Type B pancreatic cell (in vitro differentiated cells): ENCODE data around the gene VSIG2. TPM values are rescaled to one million over a fixed set of nuclear protein-coding genes. Genes with fewer than 3 reads are reported as not detected.

Experiments
- DNase-seq: peaks from one replicate; pipeline ENCODE4 v3.0.0; 2021; ENCODE audit warnings: mixed read lengths; ENCODE audit not compliant: unreplicated experiment; ENCODE audit errors: extremely low spot score
- H3K27ac Mint-ChIP-seq: 2 replicates; pipeline ENCODE4 v1.8.0; 2021; ENCODE audit warnings: mild to moderate bottlenecking, mixed read lengths
- H3K27me3 Mint-ChIP-seq: 2 replicates; pipeline ENCODE4 v1.8.0; 2021; ENCODE audit warnings: mixed read lengths
- H3K36me3 Mint-ChIP-seq: 2 replicates; pipeline ENCODE4 v1.8.0; 2021; ENCODE audit warnings: mixed read lengths
- H3K4me1 Mint-ChIP-seq: one replicate; pipeline ENCODE4 v1.8.0; 2021; ENCODE audit warnings: mixed read lengths; ENCODE audit not compliant: unreplicated experiment
- H3K4me3 Mint-ChIP-seq: 2 replicates; pipeline ENCODE4 v1.8.0; 2021; ENCODE audit warnings: mild to moderate bottlenecking, mixed read lengths
- H3K9me3 Mint-ChIP-seq: 2 replicates; pipeline ENCODE4 v1.8.0; 2021; ENCODE audit warnings: mixed read lengths
- total RNA-seq: library from RNA; stranded (reverse); gene quantifications from 2 replicates; pipeline ENCODE4 v1.2.1, GENCODE V29; 2021; ENCODE audit warnings: low replicate concordance
- TF ChIP-seq, protein P1 (sequence below): fragments of 200-600 bp; sonication (generic); conservative IDR thresholded peaks from 2 replicates; pipeline ENCODE4 v1.5.0; 2021; ENCODE audit warnings: antibody characterized with exemption, mild to moderate bottlenecking

The VSIG2 gene
- total RNA-seq, 1 donor from 2014 or later: 14.8 TPM

DNA sequence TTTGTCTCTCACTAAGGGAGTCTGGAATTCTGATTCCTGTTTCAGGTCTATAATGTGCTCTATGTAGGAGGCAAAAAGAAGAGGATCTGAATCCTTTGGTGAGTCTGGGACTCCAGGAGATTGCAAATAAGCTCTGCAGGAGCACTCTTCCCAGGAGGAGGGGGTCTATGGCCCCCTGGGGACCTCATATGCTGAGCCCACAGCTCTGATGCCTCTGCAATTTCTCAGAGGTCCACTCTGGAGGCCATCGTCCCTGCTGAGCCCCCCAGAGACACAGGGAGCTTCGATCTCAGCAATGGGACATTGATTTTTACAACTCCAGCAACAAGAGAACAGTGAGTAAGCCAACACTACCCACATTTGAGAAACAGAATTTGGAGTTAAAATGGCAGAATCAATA, 32.5 kb downstream of the VSIG2 start:
- DNase-seq: no peak
- TF ChIP-seq, protein P1, sequence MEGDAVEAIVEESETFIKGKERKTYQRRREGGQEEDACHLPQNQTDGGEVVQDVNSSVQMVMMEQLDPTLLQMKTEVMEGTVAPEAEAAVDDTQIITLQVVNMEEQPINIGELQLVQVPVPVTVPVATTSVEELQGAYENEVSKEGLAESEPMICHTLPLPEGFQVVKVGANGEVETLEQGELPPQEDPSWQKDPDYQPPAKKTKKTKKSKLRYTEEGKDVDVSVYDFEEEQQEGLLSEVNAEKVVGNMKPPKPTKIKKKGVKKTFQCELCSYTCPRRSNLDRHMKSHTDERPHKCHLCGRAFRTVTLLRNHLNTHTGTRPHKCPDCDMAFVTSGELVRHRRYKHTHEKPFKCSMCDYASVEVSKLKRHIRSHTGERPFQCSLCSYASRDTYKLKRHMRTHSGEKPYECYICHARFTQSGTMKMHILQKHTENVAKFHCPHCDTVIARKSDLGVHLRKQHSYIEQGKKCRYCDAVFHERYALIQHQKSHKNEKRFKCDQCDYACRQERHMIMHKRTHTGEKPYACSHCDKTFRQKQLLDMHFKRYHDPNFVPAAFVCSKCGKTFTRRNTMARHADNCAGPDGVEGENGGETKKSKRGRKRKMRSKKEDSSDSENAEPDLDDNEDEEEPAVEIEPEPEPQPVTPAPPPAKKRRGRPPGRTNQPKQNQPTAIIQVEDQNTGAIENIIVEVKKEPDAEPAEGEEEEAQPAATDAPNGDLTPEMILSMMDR: no peak
- Mint-ChIP-seq H3K9me3 (no peaks in the 10 kb centered on the region), H3K36me3 (no peaks in the 10 kb centered on the region), H3K27me3 (peaks cover 92% of the 10 kb centered on the region), H3K27ac (no peak overlapping the region), H3K4me3 (peak overlapping the region; percentile 83), H3K4me1 (peaks cover 23% of the 10 kb centered on the region)

DNA sequence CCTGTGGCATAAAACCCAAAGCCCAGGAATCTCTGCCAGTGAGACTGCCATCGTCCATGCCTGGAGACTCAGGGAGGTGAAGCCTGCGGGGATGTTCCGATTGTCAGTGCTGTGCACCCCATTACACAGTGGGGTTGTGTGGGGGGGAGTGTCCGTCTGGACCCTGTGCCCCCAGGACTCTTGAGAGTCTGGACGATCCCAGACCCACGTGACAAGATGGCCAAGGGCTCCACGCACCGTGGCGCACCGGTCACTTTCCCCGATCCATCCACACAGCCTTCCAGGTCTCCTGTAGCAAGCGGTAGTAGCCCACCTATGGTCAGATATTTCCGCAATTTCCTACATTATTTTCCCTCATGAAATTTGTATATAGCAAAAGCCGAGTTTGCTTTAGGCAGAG, 33.3 kb downstream of the VSIG2 start:
- no peak for DNase-seq
- Mint-ChIP-seq H3K4me3 (peak overlapping the region; percentile 83), H3K4me1 (peaks cover 17% of the 10 kb centered on the region), H3K9me3 (no peaks in the 10 kb centered on the region), H3K36me3 (no peaks in the 10 kb centered on the region), H3K27ac (no peak overlapping the region), H3K27me3 (peaks cover 92% of the 10 kb centered on the region)
- TF ChIP-seq, protein P1: no peak

DNA sequence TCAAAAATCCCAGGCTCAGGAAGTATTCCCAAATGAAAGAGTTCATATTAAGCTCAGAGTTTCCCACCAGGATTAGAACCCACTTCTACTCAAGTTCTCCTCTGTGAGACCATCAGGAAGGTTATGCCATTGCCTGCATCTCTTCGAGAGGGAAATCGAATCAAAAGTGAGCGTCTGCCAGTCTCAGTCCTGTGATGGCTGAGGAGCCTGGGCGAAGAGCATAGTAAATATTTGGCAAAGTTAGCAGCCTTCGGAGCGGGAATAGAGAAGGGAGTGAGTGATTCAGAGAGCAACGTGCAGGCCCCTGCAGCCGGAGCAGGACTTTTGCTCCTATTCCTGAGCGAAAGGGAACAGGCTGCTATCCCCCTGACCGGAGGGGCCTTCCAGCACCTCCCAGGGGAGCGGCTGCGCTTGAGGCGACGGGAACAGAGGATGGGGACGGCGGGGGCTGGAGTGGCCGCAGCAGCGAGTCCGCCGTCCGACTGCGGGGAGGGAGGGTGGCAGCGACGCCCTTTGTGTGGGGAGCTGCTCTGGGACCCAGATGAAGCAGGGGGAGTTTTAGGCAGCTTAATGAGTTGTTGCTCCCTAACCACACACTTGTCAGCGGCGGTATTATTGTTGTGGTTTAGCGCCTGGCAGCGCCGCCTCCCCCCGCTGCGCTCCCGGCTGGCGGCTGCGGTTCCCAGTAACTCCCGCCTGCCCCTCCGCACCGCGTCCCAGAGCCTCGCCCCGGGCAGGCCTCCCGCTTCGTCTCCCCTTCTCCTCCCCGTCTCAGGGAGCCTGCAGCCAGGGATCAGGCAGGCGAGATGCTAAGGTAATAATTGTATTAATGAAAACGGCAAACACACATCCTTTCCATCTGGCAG, 34.0 kb downstream of the VSIG2 start:
- no peaks in the 10 kb centered on the region for H3K9me3 Mint-ChIP-seq
- no peak for DNase-seq
- peak overlapping the region; percentile 83 for H3K4me3 Mint-ChIP-seq

DNA sequence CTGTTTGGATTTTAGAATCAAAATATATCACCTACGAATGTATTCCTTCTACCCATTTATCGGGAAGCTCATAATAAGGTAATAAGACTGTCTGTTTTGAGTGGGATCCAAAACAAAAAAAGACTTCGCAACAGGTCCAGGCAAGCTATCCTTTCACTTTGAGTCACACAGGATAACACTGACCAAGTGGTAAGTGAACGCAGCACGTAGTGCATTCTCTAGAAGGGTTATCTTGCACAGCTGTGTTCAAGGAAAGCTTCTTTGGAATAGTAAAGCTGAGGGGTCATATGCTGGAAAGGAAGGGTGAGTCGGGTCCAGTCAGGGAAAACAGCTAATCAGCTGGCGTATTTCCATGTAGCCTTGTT, 34.7 kb downstream of the VSIG2 start:
- H3K27me3 Mint-ChIP-seq: peaks cover 82% of the 10 kb centered on the region
- H3K4me3 Mint-ChIP-seq: peak overlapping the region; percentile 83
- H3K27ac Mint-ChIP-seq: no peak overlapping the region
- H3K36me3 Mint-ChIP-seq: no peaks in the 10 kb centered on the region
- no peaks in the 10 kb centered on the region for H3K9me3 Mint-ChIP-seq
- TF ChIP-seq, protein P1: no peak
- H3K4me1 Mint-ChIP-seq: peaks cover 14% of the 10 kb centered on the region
- DNase-seq: no peak

More for the DNA sequence above, 34.0 kb downstream of the VSIG2 start:
- Mint-ChIP-seq H3K4me1 (peaks cover 17% of the 10 kb centered on the region), H3K36me3 (no peaks in the 10 kb centered on the region), H3K27ac (no peak overlapping the region), H3K27me3 (peaks cover 88% of the 10 kb centered on the region)
- TF ChIP-seq, protein P1: no peak

DNA sequence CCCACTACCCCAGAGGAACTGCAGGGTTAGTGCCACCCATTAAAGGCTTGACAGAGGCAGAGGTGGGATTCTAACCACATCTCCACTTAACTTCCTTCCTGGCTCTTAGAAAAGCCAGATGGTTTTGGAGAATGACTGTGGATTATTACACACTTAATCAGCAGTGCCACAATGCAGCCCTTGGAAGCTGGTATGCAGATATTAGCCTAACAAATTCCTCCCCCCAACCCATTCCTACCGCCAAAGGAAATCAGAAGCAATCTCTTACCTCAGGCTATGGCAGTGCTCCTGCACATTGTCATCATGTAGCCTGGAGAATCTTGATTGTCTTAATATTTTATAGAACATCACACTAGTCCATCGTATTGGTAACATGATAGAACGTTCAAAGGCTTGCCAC, 35.5 kb downstream of the VSIG2 start:
- H3K27me3 Mint-ChIP-seq: peaks cover 74% of the 10 kb centered on the region
- no peak overlapping the region for H3K27ac Mint-ChIP-seq
- H3K4me3 Mint-ChIP-seq: no peak overlapping the region
- no peak for DNase-seq
- TF ChIP-seq, protein P1: no peak
- no peaks in the 10 kb centered on the region for H3K36me3 Mint-ChIP-seq
- H3K4me1 Mint-ChIP-seq: peaks cover 5% of the 10 kb centered on the region
- H3K9me3 Mint-ChIP-seq: no peaks in the 10 kb centered on the region
